SK-MEL-5 (cell line): ENCODE measurements around the gene CACNG1. TPM values are rescaled to one million over a fixed set of nuclear protein-coding genes. Genes with fewer than 3 reads are reported as not detected.

Experiments
- DNase-seq: peaks from one replicate; pipeline ENCODE4 v3.0.0-alpha.2; 2016; ENCODE audit warnings: low read depth, low spot score
- in situ Hi-C: cut with HindIII; loops from 2 replicates; pipeline ENCODE4 v1.10.0; 2016; ENCODE audit warnings: low sequenced_read_pairs, high pct_unique_total_duplicates, low pct_unique_long_range_greater_than_20kb
- total RNA-seq: library from RNA; depleted of rRNA; stranded (reverse); fragments of >200 nt; shearing (Covaris generic); gene quantifications from 2 replicates; pipeline ENCODE4 v1.2.3, GENCODE V29; 2014

The CACNG1 gene
- total RNA-seq, 1 experiment from 2014 or later = not detected

- in situ Hi-C loops = no loop called here
Observed at GRCh38 chr17:67044940-67045339, 586 bp downstream of the CACNG1 start.

GRCh38 chr17:67046398-67046797 is 2.0 kb downstream of the CACNG1 start:
- in situ Hi-C loops = no loop called here
- DNase-seq = no peak

More at GRCh38 chr17:67044940-67045339, 586 bp downstream of the CACNG1 start:
- DNase-seq = no peak

DNA sequence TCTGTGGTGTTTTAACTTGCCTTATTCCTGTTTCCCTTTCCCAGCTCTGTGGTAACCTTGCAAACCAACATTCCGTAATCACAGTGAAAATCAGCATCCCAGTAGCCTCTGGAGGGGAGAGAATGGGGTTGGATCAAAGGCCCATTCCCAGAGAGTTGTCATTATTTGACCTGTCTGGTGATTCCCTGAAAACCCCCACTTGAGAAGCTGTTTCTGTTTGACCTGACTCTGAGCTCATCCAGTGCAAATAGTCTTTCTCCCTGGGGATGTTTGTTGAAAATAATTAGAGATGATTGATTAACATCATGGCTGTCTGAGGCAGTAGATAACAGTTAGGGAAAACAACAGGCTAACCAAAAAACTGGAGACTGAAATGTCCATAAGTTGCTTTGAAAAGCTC is 3.0 kb downstream of the CACNG1 start:
- DNase-seq = no peak
- in situ Hi-C loops = no loop called here

- no peak for DNase-seq
- in situ Hi-C loops = no loop called here
Observed at GRCh38 chr17:67049025-67049739, 4.8 kb downstream of the CACNG1 start.

- in situ Hi-C loops = no loop called here
- no peak for DNase-seq
Observed at GRCh38 chr17:67050066-67050465, 5.7 kb downstream of the CACNG1 start.

DNA sequence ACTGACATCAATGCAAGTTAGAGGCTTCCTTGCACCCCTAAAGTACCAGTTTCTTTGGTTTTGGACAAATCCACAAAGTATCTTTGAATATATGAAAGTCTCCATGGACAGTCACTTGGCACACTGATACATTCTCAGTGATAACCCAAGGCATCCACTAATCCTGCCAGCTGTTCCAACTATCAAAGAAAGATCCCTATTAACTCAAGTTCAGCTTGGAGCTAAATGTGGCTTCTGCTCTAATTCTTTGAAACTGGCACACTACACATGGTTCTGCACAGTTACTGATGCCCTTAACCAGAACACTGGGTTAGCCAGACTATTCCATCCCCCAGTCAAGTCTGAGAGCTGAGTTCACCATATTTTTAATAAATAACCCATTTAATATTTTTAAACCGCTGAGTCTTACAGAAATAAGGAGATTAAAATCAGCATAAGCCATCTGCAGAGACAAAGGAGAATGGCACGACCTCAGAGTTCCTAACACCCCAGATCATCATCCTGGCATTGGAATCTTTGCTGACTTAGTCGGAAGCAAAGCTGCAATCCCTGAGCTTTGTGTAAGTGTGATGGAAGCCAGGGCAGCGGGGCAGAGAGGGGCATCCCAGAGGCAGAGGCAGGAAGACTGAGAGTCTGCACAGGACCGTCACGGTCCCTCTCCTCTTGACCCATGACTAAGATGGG is 6.3 kb downstream of the CACNG1 start:
- no peak for DNase-seq
- in situ Hi-C loops = no loop called here

GRCh38 chr17:67051155-67051538 is 6.8 kb downstream of the CACNG1 start:
- DNase-seq = no peak
- in situ Hi-C loops = no loop called here

DNA sequence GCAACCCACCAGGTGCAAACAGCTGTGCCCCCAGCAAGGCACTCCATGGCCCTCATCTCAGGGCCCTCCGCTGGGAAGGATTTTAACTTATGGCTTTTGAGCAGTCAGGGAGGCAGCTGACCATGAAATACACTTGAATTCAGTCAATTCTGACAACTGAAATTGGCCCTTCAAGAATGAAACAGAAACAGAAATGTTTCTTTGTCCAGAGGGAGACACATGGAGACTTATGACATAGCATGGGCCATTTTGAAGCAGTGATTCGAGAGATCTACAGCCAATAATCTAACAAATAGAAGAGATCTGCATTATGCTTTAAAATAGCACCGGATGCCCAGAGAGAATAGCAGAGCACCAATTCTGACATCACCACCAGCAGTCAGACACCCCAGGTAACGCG is 7.5 kb downstream of the CACNG1 start:
- no peak for DNase-seq
- in situ Hi-C loops = no loop called here

DNA sequence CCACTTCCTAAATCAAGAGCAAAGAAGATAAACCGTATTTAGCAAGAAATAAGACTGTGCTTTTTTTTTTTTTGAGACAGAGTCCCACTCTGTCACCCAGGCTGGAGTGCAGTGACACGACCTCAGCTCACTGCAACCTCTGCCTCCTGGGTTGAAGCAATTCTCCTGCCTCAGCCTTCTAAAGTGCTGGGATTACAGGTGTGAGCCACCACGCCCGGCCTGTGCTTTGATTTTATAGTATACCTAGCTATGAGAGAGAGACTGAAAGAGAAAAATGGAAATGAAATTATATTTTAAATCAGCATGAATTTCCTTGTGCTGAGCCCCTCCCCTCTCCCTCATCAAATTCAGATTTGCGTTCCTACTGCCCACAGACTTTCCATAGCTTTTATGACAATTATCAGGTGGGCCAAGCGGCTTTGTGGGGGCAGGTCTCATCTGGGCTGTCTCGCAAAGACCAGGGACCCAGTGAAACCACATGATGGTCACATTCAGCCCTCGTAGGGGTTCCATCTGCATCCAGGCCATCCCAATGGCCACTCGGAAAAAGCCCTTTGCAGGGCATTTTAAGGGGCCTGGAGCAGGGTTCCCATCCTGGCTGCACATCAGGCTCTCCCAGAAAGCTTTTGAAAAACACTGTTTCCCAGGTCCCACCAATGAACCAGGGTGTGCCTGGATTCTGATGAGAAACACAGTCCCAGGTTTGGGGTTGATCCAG is 8.5 kb downstream of the CACNG1 start:
- in situ Hi-C loops = no loop called here
- no peak for DNase-seq

DNA sequence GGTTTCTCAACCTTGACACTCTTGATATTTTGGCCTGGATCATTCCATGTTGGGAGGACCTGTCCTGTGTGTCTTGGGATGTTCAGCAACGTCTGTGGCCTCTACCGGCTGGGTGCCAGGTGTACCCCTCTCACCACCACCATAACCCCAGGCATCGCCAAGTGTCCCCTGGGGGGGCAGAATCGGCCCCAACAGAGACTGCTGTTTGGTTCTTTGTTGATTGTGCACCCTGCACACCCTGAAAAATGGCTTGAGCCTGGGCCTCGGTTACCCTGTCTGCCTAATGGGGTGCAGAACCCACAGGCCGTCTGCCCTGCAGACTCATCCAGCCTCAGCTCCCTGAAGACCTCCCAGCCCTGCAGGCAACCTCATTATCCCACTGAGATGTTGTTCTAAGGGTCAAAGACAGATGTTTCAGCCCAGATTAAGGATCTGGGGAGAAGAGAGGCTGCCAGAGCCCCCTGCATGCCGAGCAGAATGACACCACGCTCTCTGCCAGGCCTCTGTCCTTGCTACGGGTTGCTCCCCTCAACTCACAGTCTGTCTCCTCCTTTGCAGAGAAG is 9.2 kb downstream of the CACNG1 start:
- in situ Hi-C loops = no loop called here

GRCh38 chr17:67054011-67054591 is 9.7 kb downstream of the CACNG1 start:
- DNase-seq = no peak

More for the DNA sequence above, 9.2 kb downstream of the CACNG1 start:
- DNase-seq = no peak

DNA sequence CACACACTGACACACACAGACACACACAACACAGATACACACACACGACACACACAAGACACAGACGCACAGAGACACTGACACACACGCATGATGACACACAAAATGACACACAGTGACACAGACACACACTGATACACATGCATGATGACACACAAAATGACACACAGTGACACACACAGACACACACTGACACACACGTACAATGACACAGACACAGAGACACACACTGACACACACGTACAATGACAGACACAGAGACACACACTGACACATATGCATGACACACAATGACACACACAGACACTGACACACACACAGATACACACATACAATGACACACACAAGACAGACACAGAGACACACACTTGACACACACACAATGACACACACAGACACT is 10.3 kb downstream of the CACNG1 start:
- no peak for DNase-seq
- in situ Hi-C loops = no loop called here

More at GRCh38 chr17:67054011-67054591, 9.7 kb downstream of the CACNG1 start:
- in situ Hi-C loops = no loop called here

DNA sequence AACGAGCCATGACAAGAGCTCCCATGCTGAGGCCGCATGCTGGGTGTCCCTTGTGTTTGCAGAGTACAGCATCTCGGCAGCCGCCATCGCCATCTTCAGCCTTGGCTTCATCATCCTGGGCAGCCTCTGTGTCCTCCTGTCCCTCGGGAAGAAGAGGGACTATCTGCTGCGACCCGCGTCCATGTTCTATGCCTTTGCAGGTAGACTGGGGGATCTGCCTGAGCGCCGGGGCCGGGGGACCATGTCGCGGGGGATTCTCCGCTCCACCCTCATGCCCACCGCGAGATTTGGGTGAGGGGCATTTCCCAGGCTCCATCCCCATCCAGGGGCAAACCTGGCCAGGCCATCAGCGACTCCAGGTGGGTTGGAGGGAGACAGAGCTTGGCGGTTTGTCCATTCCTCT is 10.7 kb downstream of the CACNG1 start:
- no peak for DNase-seq

GRCh38 chr17:67055811-67056745 is 11.7 kb downstream of the CACNG1 start:
- in situ Hi-C loops = no loop called here
- DNase-seq = no peak

More for the DNA sequence above, 10.7 kb downstream of the CACNG1 start:
- in situ Hi-C loops = no loop called here

GRCh38 chr17:67056746-67057490 is 12.6 kb downstream of the CACNG1 start:
- in situ Hi-C loops = no loop called here
- no peak for DNase-seq

DNA sequence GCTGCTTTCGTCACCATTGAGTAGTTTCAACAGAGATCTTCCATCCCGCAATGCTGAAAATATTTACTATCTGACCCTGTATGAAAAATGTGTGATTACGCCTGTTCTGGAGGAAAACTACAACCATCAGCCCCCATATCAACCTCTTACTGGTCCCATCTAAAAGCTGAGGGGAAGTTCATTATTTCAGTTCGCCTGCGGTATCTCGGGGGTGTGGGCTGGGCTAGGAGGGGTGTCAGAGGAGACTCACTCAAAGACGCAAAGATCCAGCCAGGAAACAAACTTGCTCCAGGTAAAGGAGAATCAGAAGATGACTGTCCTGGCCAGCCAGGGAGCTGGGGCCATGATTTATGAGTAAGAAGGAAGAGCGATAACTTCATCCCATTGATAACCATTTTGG is 13.7 kb downstream of the CACNG1 start:
- in situ Hi-C loops = no loop called here
- no peak for DNase-seq
